22Rv1 (cell line): ENCODE results near the gene SLC22A25.

Experiments
- CTCF ChIP-seq: fragments of 450-650 bp; IDR thresholded peaks from 2 replicates; pipeline ENCODE4 v1.5.1; 2017; ENCODE audit warnings: mild to moderate bottlenecking
- ZFX ChIP-seq: fragments of 450-650 bp; IDR thresholded peaks from 2 replicates; pipeline ENCODE4 v1.6.1; 2017; ENCODE audit warnings: antibody characterized with exemption, borderline replicate concordance

GRCh38 chr11:63244862-63245261, 1.5 kb upstream of the SLC22A25 start:
- TF ChIP-seq CTCF (no peak), ZFX (no peak)
